ACC112 (cell line): Measurements from ENCODE around the gene ADIPOR2.
"Not testable (repeated sequence)": the region's sequence is repeated elsewhere in the genome, so short reads cannot be mapped to it uniquely, and the experiment has no call there.

ENCODE experiments used
- H2AFZ ChIP-seq: fragments of 200-600 bp; sonication (generic); one replicate; pipeline ENCODE4 v1.6.0; 2017; ENCODE audit warnings: antibody characterized with exemption, low read length; ENCODE audit not compliant: unreplicated experiment
- H3K27ac ChIP-seq: fragments of 200-600 bp; sonication (generic); 2 replicates; pipeline ENCODE4 v1.5.1; 2014; ENCODE audit warnings: low read depth, mild to moderate bottlenecking, antibody characterized with exemption, low read length, moderate library complexity
- H3K27me3 ChIP-seq: fragments of 200-600 bp; sonication (generic); 2 replicates; pipeline ENCODE4 v1.6.1; 2014; ENCODE audit warnings: mild to moderate bottlenecking, antibody characterized with exemption, low read length, moderate library complexity, mixed read lengths; ENCODE audit not compliant: insufficient read depth
- H3K36me3 ChIP-seq: fragments of 200-600 bp; sonication (generic); 2 replicates; pipeline ENCODE4 v1.6.1; 2016; ENCODE audit warnings: mild to moderate bottlenecking, antibody characterized with exemption, low read length, moderate library complexity, mixed read lengths; ENCODE audit not compliant: insufficient read depth
- H3K4me1 ChIP-seq: fragments of 200-600 bp; sonication (generic); one replicate; pipeline ENCODE4 v1.6.1; 2016; ENCODE audit warnings: low read length, mixed read lengths; ENCODE audit not compliant: insufficient read depth, unreplicated experiment, control insufficient read depth
- H3K4me3 ChIP-seq: fragments of 200-600 bp; sonication (generic); 2 replicates; pipeline ENCODE4 v1.5.1; 2014; ENCODE audit warnings: mild to moderate bottlenecking, low read depth, low read length
- H3K79me2 ChIP-seq: fragments of 200-600 bp; sonication (generic); one replicate; pipeline ENCODE4 v1.6.0; 2016; ENCODE audit warnings: low read length; ENCODE audit not compliant: control insufficient read depth, unreplicated experiment, insufficient read depth

Gene ADIPOR2

DNA sequence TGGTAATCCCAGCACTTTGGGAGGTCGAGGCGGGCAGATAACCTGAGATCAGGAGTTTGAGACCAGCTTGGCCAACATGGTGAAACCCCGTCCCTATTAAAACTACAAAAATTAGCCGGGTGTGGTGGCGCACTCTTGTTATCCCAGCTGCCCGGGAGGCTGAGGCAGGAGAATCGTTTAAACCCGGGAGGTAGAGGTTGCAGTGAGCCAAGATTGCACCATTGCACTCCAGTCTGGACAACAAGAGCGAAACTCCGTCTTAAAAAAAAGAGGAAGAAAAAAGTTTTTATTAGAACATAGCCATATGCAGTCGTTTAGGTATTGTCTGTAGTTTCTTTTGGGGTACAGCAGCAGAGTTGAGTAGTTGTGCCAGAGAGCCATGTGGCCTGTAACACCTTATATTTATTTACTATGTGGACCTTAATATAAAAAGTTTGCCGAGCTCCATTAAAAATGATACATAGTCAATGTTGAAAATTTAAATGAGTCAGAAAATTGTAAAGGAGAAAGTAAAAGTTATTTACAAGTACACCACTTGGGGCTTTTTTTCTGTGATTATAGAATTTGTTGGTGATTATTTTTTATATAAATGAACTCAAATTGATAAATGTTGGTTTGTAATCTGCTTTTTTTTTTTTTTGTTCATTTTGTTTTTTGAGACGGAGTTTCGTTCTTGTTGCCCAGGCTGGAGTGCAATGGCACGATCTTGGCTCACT is 2.2 kb downstream of the ADIPOR2 start:
- H3K27ac ChIP-seq, result no peak overlapping the region
- peaks cover 61% of the 10 kb centered on the region for H3K79me2 ChIP-seq
- no peak overlapping the region; the same call in 1 of the 2 replicates for H3K4me3 ChIP-seq
- H3K4me1 ChIP-seq, result peaks cover 17% of the 10 kb centered on the region
- H2AFZ ChIP-seq, result no peak overlapping the region
- no peaks in the 10 kb centered on the region for H3K27me3 ChIP-seq
- H3K36me3 ChIP-seq, result no peaks in the 10 kb centered on the region

DNA sequence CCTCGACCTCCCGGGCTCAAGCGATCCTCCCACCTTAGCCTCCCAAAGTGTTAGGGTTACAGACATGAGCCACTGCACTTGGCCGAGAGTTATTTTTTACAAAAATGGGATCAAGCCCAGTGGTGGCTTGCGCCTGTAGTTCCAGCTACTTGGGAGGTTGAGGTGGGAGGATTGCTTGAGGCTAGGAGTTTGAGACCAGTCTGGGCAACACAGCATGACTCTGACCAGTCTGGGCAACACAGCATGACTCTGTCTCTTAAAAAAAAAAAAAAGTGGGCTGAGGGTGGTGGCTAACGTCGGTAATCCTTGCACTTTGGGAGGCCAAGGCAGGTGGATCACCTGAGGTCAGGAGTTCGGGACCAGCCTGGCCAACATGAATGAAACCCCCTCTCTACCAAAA is 4.2 kb downstream of the ADIPOR2 start:
- H3K4me3 ChIP-seq, H2AFZ ChIP-seq, H3K27ac ChIP-seq, H3K36me3 ChIP-seq, H3K27me3 ChIP-seq: not testable (repeated sequence)
- Histone ChIP-seq H3K79me2 (peaks cover 81% of the 10 kb centered on the region), H3K4me1 (peaks cover 13% of the 10 kb centered on the region)

DNA sequence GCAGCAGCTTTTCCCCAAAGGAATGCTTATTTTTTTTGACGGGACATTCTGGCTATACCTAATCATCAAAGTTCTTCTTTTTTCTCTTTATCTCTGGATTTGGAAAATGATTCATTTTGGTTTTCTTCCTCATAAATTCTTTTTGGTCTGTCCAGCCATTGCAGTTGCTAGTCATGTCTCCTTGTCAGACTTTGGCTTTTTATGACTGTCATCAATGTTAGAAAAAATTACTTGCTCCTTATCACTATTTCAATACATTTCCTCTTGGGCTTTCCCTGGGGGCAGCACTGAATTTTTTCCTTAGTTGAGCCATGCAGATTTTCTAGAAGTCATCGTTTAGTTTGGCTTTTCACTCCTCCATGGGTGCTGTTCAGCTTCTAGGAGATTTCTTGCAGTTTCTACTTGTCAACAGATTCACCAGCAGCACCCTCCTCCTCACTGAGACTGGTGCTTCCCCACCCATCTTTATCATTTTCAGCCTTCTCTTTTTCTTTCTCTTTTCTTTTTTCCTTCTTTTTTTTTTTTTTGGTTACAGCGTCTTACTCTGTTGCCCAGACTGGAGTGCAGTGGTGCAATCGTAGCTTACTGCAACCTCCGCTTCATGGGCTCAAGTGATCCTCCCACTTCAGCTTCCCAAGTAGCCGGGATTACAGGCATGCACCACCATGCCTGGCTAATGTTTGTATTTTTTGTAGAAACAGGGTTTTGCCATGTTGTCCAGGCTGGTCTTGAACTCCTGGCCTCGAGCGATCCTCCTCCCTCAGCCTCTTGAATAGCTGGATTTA is 5.2 kb downstream of the ADIPOR2 start:
- Histone ChIP-seq H3K27me3 (no peaks in the 10 kb centered on the region), H3K27ac (no peak overlapping the region), H3K4me3 (no peak overlapping the region), H3K4me1 (peaks cover 12% of the 10 kb centered on the region), H3K36me3 (no peaks in the 10 kb centered on the region), H3K79me2 (peaks cover 90% of the 10 kb centered on the region), H2AFZ (no peak overlapping the region)

DNA sequence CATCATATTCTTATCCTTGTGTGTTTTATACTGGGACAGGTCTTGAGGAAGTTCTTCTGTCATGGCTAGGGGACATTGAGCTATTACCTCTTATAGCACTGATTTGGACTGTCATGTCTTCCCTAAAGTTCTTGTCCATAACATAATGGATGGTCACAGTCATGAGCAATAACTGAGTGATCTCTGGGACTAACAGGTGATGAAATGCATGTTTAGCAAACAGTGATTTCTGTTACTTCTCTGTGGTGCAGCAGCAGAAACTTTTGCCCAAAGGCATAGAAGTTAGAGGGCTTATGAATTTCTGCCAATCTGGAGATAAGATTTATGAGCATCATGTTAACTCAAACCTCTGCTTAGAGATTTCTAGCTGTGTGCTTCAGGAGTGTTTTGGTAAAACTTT is 5.9 kb downstream of the ADIPOR2 start:
- Histone ChIP-seq H3K27ac (no peak overlapping the region), H2AFZ (no peak overlapping the region), H3K4me1 (peaks cover 12% of the 10 kb centered on the region), H3K79me2 (peaks cover 88% of the 10 kb centered on the region), H3K4me3 (no peak overlapping the region), H3K36me3 (no peaks in the 10 kb centered on the region), H3K27me3 (no peaks in the 10 kb centered on the region)

- H3K4me3 ChIP-seq, result no peak overlapping the region
- H3K4me1 ChIP-seq, result peaks cover 8% of the 10 kb centered on the region
- peaks cover 83% of the 10 kb centered on the region for H3K79me2 ChIP-seq
- no peaks in the 10 kb centered on the region for H3K36me3 ChIP-seq
- H2AFZ ChIP-seq, result no peak overlapping the region
- no peaks in the 10 kb centered on the region for H3K27me3 ChIP-seq
- no peak overlapping the region for H3K27ac ChIP-seq
Measured at GRCh38 chr12:1697271-1697670, 6.4 kb downstream of the ADIPOR2 start.

- Histone ChIP-seq H3K36me3 (no peaks in the 10 kb centered on the region), H3K4me1 (peaks cover 6% of the 10 kb centered on the region), H3K27me3 (no peaks in the 10 kb centered on the region), H3K27ac (no peak overlapping the region), H3K4me3 (no peak overlapping the region), H3K79me2 (peaks cover 70% of the 10 kb centered on the region), H2AFZ (no peak overlapping the region)
Measured at GRCh38 chr12:1698720-1699119, 7.8 kb downstream of the ADIPOR2 start.

DNA sequence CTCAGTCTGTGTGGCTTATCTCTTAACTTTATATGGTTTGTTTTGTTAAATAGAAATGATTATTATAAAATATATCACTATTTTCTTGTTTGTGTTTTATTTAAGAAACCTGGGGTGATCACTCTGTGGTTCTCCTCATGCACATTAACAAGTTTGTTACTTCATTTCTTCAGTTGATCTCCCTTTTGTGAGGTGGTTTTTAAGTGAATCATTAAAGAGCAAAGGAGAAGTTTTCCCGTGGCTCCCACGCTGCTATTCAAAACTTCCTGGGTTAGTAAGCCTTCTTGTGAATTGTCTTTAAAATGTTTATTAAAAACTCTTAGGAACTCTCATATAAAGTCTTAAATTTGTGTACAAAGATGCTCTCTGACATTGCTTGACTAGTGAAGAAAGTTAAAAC is 11.8 kb downstream of the ADIPOR2 start:
- Histone ChIP-seq H3K27ac (no peak overlapping the region), H3K27me3 (no peaks in the 10 kb centered on the region), H3K36me3 (no peaks in the 10 kb centered on the region), H3K4me3 (no peak overlapping the region), H2AFZ (no peak overlapping the region), H3K4me1 (peaks cover 13% of the 10 kb centered on the region), H3K79me2 (peaks cover 66% of the 10 kb centered on the region)

DNA sequence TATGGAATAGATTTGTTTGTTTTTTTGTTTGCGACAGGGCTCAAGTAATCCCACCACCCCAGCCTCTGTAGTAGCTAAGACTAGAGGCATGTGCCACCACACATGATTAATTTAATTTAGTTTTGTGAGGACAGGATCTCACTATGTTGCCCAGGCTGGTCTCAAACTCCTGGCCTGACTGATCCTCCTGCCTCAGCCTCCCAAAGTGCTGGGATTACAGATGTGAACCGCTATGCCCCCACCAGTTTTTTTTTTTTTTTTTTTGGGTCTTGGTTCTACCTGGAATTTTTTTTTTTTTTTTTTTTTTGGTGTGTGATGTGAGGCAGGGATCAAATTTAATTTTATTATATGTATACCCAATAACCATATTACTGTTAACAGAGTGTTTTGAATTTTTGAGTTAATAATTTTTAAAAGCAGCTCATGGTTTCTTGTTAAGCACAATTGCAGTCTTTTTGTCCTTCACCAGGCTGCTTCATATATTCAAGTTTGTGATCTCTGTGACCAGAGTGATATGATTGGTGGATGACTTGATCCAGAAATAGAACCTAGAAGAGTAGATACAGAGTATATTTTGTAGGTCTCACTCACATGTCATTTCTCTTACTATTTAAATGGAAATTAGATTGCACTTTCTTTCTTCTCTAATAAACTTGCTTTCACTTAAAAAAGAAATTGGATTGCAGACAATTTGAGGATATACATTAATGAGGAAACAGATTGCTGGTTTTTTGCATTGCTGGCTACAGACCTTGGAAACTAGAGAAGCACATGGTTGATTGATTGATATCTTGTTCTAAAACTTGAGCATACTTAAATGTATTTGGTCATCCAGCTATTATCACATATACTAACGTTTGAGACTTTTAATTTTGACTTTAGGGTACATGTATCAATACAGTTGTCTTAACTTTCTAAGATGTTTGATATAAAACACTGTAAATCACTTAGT is 13.2 kb downstream of the ADIPOR2 start:
- H3K27me3 ChIP-seq, result no peaks in the 10 kb centered on the region
- H3K79me2 ChIP-seq, result peaks cover 64% of the 10 kb centered on the region
- peaks cover 13% of the 10 kb centered on the region for H3K4me1 ChIP-seq
- H2AFZ ChIP-seq, result no peak overlapping the region
- no peak overlapping the region for H3K27ac ChIP-seq
- H3K4me3 ChIP-seq, result no peak overlapping the region
- H3K36me3 ChIP-seq, result no peaks in the 10 kb centered on the region

DNA sequence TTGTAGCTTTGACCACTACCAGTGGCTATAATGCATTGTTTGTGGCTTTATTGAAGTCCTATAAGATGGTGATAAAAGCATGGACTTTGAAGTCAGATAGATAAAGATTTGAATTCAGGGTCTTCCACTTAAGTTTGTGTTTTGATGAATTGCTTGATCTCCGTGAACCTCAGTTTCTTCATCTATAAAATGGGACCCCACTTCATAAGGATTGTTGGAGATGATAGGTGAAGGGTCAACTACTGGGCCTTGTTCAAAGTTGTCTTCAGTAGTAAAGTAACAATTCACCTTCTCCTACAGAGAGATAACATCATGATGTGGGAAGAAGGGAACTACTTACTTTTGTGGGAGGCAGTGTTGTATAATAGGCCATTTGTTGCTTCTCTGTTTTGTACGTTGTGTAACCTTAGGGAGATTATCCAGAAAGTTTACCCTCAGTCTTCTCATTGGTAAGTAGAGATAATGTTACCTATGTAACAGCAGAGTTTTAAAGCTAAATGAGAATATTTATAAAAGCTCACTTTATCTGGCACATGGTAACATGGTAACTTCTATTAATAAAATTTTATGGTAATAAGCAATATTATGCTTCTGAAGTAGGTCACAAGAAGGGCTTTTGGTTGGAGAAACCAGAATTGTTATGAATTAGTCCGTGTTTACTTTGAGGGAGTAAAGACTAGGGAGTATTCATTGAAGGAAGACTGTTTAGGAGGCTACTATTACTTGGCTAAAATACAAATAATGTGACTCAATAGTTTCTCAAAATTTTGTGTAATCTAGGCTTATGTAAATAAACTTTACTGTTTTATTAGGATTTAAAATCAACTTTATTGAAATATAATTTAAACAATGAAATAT is 15.1 kb downstream of the ADIPOR2 start:
- Histone ChIP-seq H3K36me3 (peaks cover 3% of the 10 kb centered on the region; the same call in 1 of the 2 replicates), H2AFZ (no peak overlapping the region), H3K4me3 (no peak overlapping the region), H3K27ac (peak overlapping the region; percentile 14), H3K27me3 (no peaks in the 10 kb centered on the region), H3K4me1 (peaks cover 13% of the 10 kb centered on the region), H3K79me2 (peaks cover 61% of the 10 kb centered on the region)

GRCh38 chr12:1706632-1706980 is 15.7 kb downstream of the ADIPOR2 start:
- H3K27me3 ChIP-seq, result no peaks in the 10 kb centered on the region
- no peak overlapping the region for H2AFZ ChIP-seq
- H3K79me2 ChIP-seq, result peaks cover 61% of the 10 kb centered on the region
- H3K4me1 ChIP-seq, result peaks cover 13% of the 10 kb centered on the region
- peaks cover 3% of the 10 kb centered on the region; the same call in 1 of the 2 replicates for H3K36me3 ChIP-seq
- peak overlapping the region; percentile 14 for H3K27ac ChIP-seq
- no peak overlapping the region for H3K4me3 ChIP-seq
